SK-N-SH treated with all-trans-retinoic acid at 6 μM for 48 hours (cell line): ENCODE measurements around the gene PTPRN.

Experiments used
- ATAC-seq: fragments of 200-7000 bp; cut with Tn5 transposase; 3 replicates; pipeline ENCODE4 v1.9.1; 2020; ENCODE audit warnings: mild to moderate bottlenecking, moderate library complexity
- ARNTL ChIP-seq: fragments of 450-650 bp; formaldehyde crosslinking; IDR thresholded peaks from 2 replicates; pipeline ENCODE4 v1.5.0; 2020; ENCODE audit warnings: low read depth, mild to moderate bottlenecking, moderate library complexity, borderline replicate concordance
- CREB5 ChIP-seq: fragments of 250-450 bp; sonication (Bioruptor Pico); IDR thresholded peaks from 2 replicates; pipeline ENCODE4 v1.5.1; 2020; ENCODE audit warnings: low read depth, mild to moderate bottlenecking, moderate library complexity
- CSDC2 ChIP-seq: fragments of 250-450 bp; sonication (Bioruptor Pico); IDR thresholded peaks from 2 replicates; pipeline ENCODE4 v1.5.0; 2020; ENCODE audit warnings: mild to moderate bottlenecking, moderate library complexity
- CSRNP3 ChIP-seq: fragments of 250-450 bp; sonication (Bioruptor Pico); IDR thresholded peaks from 2 replicates; pipeline ENCODE4 v1.5.1; 2021; ENCODE audit warnings: mild to moderate bottlenecking, moderate library complexity
- ESRRG ChIP-seq: fragments of 250-450 bp; sonication (Bioruptor Pico); IDR thresholded peaks from 2 replicates; pipeline ENCODE4 v1.6.1; 2021; ENCODE audit warnings: mild to moderate bottlenecking
- GLIS3 ChIP-seq: fragments of 250-450 bp; sonication (Bioruptor Pico); IDR thresholded peaks from 2 replicates; pipeline ENCODE4 v1.5.0; 2020; ENCODE audit warnings: mild to moderate bottlenecking, moderate library complexity
- ISL1 ChIP-seq: fragments of 250-450 bp; sonication (Bioruptor Pico); IDR thresholded peaks from 2 replicates; pipeline ENCODE4 v2.1.2; 2022; ENCODE audit warnings: mild to moderate bottlenecking, moderate library complexity
- OSR1 ChIP-seq: fragments of 250-450 bp; sonication (Bioruptor Pico); IDR thresholded peaks from 2 replicates; pipeline ENCODE4 v1.8.0; 2022; ENCODE audit warnings: moderate library complexity, mild to moderate bottlenecking, inconsistent platforms
- PATZ1 ChIP-seq: fragments of 250-450 bp; sonication (Bioruptor Pico); IDR thresholded peaks from 2 replicates; pipeline ENCODE4 v1.8.0; 2020; ENCODE audit warnings: mild to moderate bottlenecking, moderate library complexity, borderline replicate concordance
- POU6F1 ChIP-seq: fragments of 250-450 bp; sonication (Bioruptor Pico); IDR thresholded peaks from 2 replicates; pipeline ENCODE4 v1.8.0; 2021; ENCODE audit warnings: low read depth, mild to moderate bottlenecking, moderate library complexity, borderline replicate concordance
- PPARA ChIP-seq: fragments of 250-450 bp; sonication (Bioruptor Pico); IDR thresholded peaks from 2 replicates; pipeline ENCODE4 v1.5.0; 2020; ENCODE audit warnings: mild to moderate bottlenecking, borderline replicate concordance
- RARB ChIP-seq: fragments of 250-450 bp; sonication (Bioruptor Pico); IDR thresholded peaks from 2 replicates; pipeline ENCODE4 v1.8.0; 2021; ENCODE audit warnings: mild to moderate bottlenecking, moderate library complexity
- SNAI2 ChIP-seq: fragments of 250-450 bp; sonication (Bioruptor Pico); IDR thresholded peaks from 2 replicates; pipeline ENCODE4 v1.5.0; 2020; ENCODE audit warnings: mild to moderate bottlenecking, moderate library complexity
- TSHZ2 ChIP-seq: fragments of 250-450 bp; sonication (Bioruptor Pico); IDR thresholded peaks from 2 replicates; pipeline ENCODE4 v1.5.0; 2020; ENCODE audit warnings: mild to moderate bottlenecking, moderate library complexity
- ZC3H10 ChIP-seq: fragments of 250-450 bp; sonication (Bioruptor Pico); IDR thresholded peaks from 2 replicates; pipeline ENCODE4 v1.5.1; 2021; ENCODE audit warnings: mild to moderate bottlenecking, moderate library complexity
- ZFP3 ChIP-seq: fragments of 250-450 bp; sonication (Bioruptor Pico); IDR thresholded peaks from 2 replicates; pipeline ENCODE4 v1.5.0; 2020; ENCODE audit warnings: mild to moderate bottlenecking, moderate library complexity
- ZFP30 ChIP-seq: fragments of 450-650 bp; formaldehyde crosslinking; IDR thresholded peaks from 2 replicates; pipeline ENCODE4 v1.5.0; 2022; ENCODE audit warnings: mild to moderate bottlenecking, moderate library complexity
- ZNF565 ChIP-seq: fragments of 450-650 bp; formaldehyde crosslinking; conservative IDR thresholded peaks from 2 replicates; pipeline ENCODE4 v1.5.0; 2020; ENCODE audit warnings: low read depth, mild to moderate bottlenecking, moderate library complexity
- ZNF8 ChIP-seq: fragments of 450-650 bp; formaldehyde crosslinking; IDR thresholded peaks from 2 replicates; pipeline ENCODE4 v1.5.0; 2020; ENCODE audit warnings: mild to moderate bottlenecking, moderate library complexity

The PTPRN gene

GRCh38 chr2:219286436-219287115 lies 22.6 kb downstream of the PTPRN start:
- ATAC-seq, result no peak
- no peak for TF ChIP-seq ZNF565 (CRISPR knock-in tag)
- no peak for TF ChIP-seq CREB5

GRCh38 chr2:219285894-219286425 lies 23.2 kb downstream of the PTPRN start:
- TF ChIP-seq ZC3H10 (CRISPR knock-in tag) (no peak), SNAI2 (CRISPR knock-in tag) (no peak), ESRRG (CRISPR knock-in tag) (no peak), PPARA (CRISPR knock-in tag) (no peak), RARB (CRISPR knock-in tag) (no peak), CREB5 (no peak), ZFP3 (CRISPR knock-in tag) (no peak)
- ATAC-seq, result 0 out of 3 replicates have a peak, but pooled peaks have one; percentile 9

GRCh38 chr2:219285373-219285735 lies 23.8 kb downstream of the PTPRN start:
- ATAC-seq, result no peak
- no peak for TF ChIP-seq ZFP30 (CRISPR knock-in tag)
- no peak for TF ChIP-seq SNAI2 (CRISPR knock-in tag)
- TF ChIP-seq OSR1 (CRISPR knock-in tag), result no peak
- no peak for TF ChIP-seq ZNF8 (CRISPR knock-in tag)
- TF ChIP-seq GLIS3, result no peak
- TF ChIP-seq PPARA (CRISPR knock-in tag), result no peak
- TF ChIP-seq TSHZ2 (CRISPR knock-in tag), result no peak
- TF ChIP-seq ARNTL, result no peak
- TF ChIP-seq ISL1 (CRISPR knock-in tag), result no peak
- TF ChIP-seq POU6F1 (CRISPR knock-in tag), result no peak
- no peak for TF ChIP-seq ZFP3 (CRISPR knock-in tag)
- no peak for TF ChIP-seq PATZ1 (CRISPR knock-in tag)

GRCh38 chr2:219284501-219285372 lies 24.5 kb downstream of the PTPRN start:
- TF ChIP-seq CSDC2 (CRISPR knock-in tag), result no peak
- TF ChIP-seq PATZ1 (CRISPR knock-in tag), result no peak
- TF ChIP-seq ZC3H10 (CRISPR knock-in tag), result no peak
- TF ChIP-seq CSRNP3 (CRISPR knock-in tag), result no peak
- ATAC-seq, result no peak
